SK-MEL-5 (cell line): ENCODE measurements around the gene TM9SF3. TPM values are rescaled to one million over a fixed set of nuclear protein-coding genes. Genes with fewer than 3 reads are reported as not detected.

Experiments
- DNase-seq: peaks from one replicate; pipeline ENCODE4 v3.0.0-alpha.2; 2016; ENCODE audit warnings: low read depth, low spot score
- in situ Hi-C: cut with HindIII; loops from 2 replicates; pipeline ENCODE4 v1.10.0; 2016; ENCODE audit warnings: low sequenced_read_pairs, high pct_unique_total_duplicates, low pct_unique_long_range_greater_than_20kb
- total RNA-seq: library from RNA; depleted of rRNA; stranded (reverse); fragments of >200 nt; shearing (Covaris generic); gene quantifications from 2 replicates; pipeline ENCODE4 v1.2.3, GENCODE V29; 2014

The TM9SF3 gene
- total RNA-seq, 1 experiment from 2014 or later: 47.1 TPM

DNA sequence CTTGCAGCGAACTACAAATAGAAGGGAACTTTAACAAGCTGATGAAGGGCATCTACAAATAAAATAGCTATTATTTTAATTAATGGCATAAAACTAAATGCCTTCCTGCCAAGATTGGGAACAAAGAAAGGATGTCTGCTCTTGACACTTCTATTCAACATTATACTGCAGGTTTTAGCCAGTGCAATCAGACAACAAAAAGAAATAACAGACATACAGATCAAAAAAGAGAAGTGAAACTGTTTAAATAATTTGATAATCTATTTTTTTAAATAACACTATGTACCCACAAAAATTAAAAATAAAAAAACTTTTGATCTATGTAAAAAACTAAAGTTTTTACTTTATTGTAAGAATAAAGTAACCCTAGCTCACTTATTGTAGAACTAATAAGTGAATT lies 50.7 kb downstream of the TM9SF3 start:
- in situ Hi-C loops: no loop called here
- DNase-seq: no peak

DNA sequence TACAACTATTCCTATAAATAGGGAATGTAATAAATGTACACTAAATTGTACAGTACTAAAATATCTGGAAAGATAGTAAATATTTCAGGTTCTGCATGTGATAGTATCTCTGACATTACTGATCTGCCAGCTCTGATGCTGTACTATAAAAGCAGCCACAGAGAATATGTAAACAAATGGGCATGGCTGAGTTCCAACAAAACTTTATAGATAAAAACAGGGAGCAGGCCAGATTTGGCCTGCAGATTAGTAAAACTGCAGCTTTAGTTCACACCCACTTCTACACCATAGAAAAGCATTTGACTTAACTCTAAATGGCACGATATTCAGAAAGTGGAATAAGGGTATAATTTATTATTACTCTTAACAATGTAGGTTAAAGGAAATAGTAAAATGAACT lies 54.3 kb downstream of the TM9SF3 start:
- in situ Hi-C loops: no loop called here
- DNase-seq: no peak

DNA sequence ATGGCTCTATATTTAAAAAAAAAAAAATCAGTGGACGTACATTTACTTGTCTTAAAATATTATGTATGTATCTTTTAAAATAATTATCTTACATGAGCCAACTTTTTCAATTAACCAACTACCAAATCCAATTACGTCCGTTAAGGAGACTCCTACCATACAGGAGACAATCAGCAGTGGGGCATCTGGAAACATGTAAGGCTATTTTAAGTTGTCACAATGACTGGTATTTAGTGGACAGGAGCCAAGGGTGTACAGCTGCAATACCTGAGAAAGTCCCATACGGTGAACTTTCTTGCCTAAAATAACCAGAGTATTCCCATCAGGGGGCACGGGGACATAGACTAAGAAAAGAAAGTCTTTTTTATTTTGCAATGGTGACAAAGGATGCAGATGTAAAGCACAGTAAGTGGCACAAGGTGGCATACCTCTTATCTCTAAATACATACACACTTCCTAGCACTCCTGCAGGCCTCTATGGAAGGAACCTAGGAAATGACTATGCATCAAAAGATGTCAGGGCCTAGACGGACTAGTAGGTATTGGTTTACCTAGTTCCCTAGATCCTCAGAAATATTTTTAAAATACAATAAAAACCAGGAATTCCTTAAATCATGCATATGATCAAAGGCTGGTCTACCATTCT lies 57.1 kb downstream of the TM9SF3 start:
- no peak for DNase-seq
- in situ Hi-C loops: no loop called here

DNA sequence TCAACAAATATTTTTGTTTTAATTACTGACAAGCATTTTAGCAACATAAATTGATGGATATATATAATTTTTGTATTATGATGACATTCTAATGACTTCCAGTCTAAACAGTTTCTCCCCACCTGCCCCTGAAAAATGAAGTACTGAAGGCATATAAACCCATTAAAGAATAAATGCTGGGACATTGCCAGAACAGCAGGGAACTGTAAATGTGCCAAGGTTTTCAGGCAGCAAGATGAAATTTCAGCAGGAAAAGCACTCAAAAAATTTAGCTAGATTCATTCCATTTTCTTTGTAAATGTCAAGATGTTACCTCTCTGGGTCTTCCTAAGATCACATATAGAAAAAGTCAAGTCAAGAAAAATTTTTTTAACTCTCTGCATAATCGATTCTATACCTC lies 62.1 kb downstream of the TM9SF3 start:
- in situ Hi-C loops: no loop called here

DNA sequence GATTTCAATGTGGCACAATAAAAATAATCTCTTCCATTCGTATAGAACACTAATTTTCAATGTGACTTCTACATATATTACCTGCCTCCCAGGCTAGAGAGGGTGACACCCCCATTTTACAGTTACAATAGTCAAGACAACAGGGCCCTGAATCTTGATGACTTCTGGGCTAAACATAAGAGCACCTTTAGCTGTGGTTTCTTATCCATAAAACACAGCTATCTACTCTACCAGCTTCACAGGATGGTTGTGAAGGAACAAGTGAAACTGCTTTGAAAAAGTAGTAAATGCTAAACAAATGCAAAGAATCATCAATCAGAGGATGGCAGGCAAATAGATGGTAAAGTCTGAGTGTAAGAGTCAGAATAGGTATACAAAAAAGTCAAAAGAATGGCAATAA lies 69.5 kb downstream of the TM9SF3 start:
- in situ Hi-C loops: no loop called here
- no peak for DNase-seq

More for the DNA sequence above, 62.1 kb downstream of the TM9SF3 start:
- no peak for DNase-seq

DNA sequence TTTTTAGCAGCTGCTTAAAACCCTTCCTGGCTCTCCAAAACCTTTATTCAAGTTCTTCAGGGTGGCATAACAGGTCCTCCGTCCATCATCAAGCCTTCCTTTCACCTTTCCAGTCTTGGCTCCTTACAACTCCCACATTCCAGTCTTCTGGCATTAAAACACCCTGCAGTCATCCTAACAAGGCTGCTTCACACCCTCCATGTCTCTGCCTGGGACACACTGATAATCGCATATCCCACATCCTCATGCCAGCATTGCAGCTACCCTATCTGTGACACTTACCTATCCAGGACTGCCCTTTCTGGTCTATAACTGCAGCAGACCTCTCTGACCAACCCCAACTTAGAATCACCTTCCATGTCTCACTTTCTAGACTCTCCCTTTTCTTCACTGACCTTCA lies 70.5 kb downstream of the TM9SF3 start:
- DNase-seq: no peak
- in situ Hi-C loops: no loop called here

DNA sequence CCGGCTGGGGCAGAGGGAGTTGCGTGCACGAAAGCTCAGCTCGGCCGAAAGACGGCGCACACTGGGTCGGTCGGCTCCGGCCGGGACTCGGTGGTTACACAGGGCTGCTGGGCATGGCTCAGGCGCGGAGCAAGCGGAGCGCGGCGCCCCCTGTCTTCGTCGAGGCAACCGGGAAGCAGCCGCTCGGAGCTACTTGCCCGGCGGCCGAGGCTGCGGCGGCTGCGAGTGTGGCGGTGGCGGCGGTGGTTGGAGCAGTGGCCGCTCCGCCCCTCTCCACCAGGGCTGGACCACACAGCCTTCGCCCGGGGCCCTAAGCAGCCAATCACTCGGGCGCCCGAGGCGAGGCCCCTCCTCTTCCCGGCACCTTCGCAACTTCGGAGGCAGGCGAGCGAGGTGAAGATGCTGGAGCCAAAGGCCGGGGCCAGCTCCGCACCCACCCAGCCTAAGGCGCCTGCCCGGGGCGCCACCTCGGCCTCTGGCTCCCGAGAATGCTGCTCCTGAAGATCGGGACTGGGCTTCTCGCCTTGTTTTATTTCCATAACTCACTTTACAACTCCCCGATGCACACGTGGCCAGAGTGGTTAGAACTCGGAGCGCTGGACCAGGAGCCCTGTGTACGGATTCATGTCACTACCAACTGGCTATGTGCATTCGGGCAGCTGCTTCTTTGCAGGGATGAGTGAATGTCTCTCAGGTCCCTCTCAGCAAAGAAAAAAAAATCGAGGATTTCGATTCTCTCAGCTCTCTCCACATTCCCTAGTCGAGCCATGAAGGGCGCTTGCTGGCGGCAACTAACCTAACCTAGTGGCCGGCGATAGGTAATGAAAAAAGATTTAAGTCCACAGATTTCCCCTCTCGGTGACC lies 72.9 kb downstream of the TM9SF3 start, which contains the start of gene TLL2:
Gene TLL2, minus strand, starts transcription at position 229 of the 864 bp plus-strand sequence. CDS start 241 bp downstream, outside the sequence.
- in situ Hi-C loops: no loop called here
- peak; percentile 77 for DNase-seq

DNA sequence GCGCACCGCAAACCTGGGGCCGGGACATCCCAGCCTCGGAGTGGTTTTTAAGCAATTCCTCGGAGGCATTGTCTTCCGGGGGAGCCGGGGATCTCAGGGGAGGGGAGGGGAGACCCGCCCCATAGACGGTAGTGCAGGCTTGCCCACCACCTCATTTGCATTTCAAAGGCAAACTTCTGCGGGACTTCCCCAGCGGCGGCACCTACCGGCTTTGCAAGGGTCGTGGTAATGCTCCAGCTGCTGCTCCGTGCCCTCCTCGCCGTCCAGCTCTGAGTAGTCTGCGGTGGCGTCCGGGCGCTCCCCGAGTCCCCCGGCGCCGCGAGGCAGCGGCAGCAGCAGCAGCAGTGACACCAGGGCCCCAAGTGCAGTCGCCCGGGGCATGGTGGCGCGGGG lies 73.5 kb downstream of the TM9SF3 start:
- no peak for DNase-seq
- in situ Hi-C loops: no loop called here

DNA sequence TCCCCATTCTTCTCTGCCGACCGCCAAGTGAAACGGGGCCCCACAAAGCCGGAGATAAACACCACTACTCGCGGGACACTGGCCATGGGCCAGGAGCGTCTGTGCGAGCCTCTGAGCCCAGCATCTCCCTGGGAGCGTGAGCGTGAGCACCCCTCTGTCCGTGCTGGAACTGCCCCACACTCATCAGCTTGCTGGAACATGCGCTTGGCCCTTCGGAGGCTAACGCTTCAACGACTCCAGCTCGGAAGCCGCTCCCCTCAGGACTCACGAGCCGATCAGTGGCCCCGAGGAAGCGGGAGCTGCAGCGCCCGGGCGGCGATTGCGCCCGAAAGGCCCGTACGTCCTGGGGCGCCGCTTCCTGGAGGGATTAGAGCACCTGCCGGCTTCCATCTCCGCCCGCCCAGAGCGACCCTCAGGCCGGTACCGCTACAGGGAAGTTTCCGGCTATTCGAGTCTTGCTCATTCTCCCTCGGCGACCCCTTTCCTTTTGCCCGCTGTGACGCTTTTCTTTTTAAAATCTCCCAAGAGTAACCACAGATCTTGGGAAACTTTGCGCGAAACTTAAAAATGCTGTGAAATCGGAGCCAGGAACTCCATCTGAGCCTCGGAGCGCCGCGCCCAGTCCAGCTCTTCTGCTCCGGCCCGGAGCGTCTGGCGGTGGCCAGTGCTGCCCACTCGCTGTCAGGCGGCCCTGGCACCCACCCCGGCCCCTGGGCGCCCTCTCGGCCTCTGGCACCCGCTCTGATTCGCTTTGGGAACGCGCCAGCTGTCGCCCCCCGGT lies 74.1 kb downstream of the TM9SF3 start:
- in situ Hi-C loops: no loop called here
- no peak for DNase-seq

DNA sequence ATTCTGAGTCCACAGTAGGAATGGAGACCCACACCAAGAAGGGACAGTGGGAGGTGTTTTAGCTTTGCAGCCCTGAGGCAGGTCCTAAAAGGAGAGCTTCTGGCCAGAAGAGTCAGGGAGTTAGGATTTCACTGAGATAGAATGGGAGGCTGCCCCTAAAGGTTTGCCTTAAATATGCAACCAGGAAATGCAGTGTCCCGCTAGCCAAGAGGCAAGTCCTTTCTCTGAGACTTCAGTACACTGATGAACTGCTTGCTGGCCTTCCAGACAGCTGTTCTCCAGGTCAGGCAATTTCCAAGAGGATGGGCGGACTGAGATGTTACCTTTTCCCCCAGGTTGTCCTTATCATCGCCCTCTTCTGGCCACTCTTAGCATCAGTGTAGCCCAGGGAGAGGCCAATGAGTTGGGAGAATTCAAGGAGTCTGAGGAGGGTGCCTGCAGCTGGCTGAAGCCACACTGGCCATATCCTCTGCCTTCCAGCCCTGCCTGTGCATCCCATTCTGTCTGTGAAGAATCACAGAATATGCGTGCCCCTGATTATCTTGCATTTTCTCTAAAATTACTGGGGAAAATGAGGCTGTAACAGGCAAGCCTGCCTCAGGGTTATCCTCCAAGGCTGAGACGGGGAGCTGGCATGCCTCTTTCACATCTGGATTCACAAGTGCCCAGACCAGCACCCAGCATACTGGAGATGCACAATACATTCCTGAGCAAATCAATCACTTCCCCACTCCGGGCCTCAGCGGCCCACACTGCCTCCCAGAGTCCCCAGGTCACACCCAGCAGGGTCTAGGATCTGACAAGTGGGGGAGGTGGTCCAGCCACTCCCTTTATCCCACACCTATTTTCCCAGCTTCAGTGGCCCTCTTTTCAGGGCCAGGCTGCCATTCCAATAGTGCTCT lies 75.5 kb downstream of the TM9SF3 start:
- in situ Hi-C loops: no loop called here
- peak; percentile 72 for DNase-seq

DNA sequence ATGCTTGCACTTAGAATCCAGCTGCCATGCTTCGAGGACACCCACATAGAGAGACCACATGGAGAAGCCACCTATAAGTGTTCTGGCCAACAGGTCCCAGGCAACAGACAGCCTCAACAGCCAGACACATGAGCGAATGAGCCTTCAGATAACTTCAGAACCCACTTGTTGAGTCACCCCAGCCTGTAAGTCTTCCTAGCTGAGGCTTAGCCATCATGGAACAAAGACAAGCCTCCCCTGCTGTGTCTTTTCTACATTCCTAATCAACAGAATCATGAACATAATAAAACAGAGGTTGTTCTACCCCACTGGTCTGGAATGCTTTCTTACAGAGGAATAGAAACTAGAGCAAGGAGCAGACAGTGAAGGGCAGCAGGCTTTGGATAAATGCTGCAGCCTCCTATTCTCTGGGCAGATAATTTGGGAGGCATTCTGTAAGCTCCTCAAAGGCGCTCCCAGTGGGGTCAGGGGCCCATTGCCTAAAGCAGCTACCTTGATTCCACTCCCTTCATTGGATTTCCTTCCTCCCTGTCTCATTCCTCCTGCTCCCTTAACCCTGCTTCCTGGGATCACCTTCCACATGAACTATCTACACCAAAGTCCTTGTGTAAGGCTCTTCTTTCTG lies 77.7 kb downstream of the TM9SF3 start:
- DNase-seq: no peak
- in situ Hi-C loops: no loop called here

DNA sequence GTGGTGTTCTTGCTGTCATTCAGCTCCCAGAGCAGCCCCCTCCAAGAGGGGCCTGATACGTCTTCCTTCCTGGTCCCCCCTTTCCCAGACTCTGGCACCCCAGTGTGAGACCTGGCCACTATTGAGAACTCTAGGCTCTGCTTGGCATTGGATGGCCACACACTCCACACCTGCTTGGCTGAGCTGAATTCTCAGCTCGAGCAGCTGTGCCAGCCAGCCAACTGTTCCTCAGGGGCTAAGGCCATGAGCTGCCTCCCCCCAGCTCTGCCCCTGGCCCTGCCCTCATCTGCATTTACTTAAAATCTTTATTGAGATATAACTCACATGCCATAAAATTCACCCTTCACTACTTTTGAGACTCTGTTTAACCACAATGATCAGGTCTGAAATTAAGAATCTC lies 79.8 kb downstream of the TM9SF3 start:
- in situ Hi-C loops: no loop called here
- DNase-seq: no peak

DNA sequence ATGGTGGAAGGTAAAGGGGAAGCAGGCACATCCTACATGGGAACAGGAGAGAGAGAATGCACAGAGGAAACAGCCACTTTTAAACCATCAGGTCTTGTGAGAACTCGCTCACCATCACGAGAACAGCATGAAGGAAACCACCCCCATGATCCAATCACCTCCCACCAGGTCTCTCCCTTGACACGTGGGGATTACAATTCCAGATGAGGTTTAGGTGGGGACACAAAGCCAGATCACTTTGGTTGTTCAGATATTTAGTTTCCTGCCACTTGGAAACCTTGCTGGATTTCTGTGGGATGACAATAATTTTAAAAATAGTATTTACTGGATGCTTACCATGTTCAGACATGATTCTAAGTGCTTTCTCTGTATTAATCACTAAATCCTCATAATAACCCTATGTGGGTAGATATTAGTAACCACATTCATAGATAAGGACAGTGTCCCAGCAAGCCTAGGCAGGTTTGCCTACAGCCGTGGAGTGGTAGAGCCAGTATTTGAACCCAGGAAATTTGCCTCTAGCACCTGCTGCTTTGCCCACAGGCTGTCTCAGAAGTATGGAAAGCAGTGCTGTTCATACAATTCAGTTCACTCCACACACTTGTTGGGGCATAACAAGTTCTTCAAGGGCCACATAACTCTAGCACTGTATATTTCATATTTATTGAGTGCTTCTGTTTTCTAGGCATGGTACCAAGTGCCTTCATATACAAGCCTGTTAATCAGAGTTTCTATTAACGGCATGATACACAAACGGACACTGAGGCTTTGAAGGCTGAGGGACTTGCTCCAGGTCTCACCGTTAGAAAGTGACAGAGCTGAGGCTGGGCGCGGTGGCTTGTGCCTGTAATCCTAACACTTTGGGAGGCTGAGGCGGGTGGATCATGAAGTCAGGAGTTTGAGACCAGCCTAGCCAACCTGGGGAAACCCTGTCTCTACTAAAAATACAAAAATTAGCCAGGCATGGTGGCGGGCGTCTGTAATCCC lies 81.4 kb downstream of the TM9SF3 start:
- no peak for DNase-seq
- in situ Hi-C loops: no loop called here

DNA sequence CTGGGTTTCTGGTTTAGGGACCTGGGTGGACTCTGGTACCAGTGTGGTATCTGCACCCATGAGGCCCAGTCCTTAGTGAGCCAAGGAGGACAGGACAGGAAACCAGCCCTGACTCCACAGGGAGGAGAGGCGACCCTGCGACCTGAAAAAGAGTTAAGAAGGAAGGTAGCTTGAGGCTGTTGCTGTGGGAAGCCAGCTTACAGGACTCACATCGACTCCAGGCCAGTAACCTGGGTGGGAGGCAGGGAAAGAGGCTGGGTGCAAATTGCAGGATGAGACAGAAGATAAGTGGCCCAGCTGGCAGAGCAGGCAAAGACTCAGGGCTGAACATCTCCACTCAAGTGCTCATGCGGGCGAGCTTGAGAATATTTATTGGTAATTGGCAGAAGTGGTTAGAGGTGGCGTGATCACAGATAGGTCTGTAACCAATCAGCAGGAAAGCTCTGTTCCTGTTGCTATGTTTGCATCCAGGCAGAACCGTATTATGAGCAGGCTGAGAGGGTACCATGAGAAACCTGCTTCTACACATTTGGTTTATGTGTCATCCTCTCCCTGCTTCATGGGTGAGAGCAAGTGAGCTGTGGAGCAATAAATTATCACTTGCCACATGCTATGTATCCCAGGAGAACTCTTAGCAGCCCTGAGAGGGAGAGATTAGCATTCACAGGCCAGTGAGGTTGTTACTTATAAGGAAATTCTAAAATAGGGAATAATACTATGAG lies 84.1 kb downstream of the TM9SF3 start:
- DNase-seq: no peak

DNA sequence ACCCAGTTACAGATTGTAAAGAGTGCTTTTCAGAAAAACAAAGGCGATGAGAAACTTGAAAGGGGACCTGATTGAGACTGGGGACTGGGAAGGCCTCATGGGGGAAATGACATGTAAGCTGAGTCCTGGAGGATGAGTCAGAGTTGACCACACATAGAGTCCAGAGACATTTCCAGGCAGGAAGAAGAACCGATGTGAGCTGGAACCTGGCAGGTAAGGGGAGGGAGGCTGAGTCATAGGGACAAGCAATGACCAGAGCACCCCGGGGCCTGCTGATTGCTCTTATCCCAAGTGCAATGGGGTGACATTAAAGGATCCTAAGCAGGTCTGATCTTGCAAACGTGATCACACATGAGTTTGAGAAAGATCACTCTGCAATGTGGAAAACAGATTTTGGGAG lies 84.8 kb downstream of the TM9SF3 start:
- DNase-seq: no peak
- in situ Hi-C loops: no loop called here

More for the DNA sequence above, 84.1 kb downstream of the TM9SF3 start:
- in situ Hi-C loops: no loop called here
